HL-60 (cell line): ENCODE results near the gene SOST.

Experiments used
- CTCF ChIP-seq: IDR thresholded peaks from one replicate; pipeline ENCODE4 v1.5.1; 2011; ENCODE audit warnings: low read length, control low read depth, inconsistent platforms; ENCODE audit not compliant: insufficient read depth
- GABPA ChIP-seq: IDR thresholded peaks from 2 replicates; pipeline ENCODE4 v1.6.1; 2012; ENCODE audit warnings: low read depth
- POLR2AphosphoS5 ChIP-seq: IDR thresholded peaks from 2 replicates; pipeline ENCODE4 v1.6.1; 2012; ENCODE audit warnings: low read depth
- TF ChIP-seq, protein P1 (sequence below): IDR thresholded peaks from 2 replicates; pipeline ENCODE4 v1.6.1; 2012; ENCODE audit warnings: low read depth; ENCODE audit not compliant: insufficient replicate concordance

DNA sequence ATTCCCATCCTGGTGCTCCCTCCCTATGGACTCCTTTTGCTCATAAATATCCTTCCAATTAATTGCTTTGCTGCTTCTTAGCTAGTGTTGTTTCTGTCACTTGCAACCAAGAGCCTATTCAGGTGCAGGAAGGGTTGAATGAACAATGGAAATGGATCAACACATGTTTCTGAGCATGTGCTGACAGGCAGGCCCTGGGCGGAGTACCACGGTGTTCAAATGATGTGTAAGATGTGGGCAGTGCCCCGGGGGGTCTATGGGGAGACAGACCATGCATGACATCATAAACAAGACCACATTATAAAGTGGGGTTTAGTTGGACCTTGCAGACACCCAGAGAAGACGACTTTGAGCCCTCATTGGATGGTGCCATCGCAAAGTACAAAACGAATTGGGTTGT is 48.5 kb downstream of the SOST start:
- no peak for TF ChIP-seq CTCF
- TF ChIP-seq, protein P1, sequence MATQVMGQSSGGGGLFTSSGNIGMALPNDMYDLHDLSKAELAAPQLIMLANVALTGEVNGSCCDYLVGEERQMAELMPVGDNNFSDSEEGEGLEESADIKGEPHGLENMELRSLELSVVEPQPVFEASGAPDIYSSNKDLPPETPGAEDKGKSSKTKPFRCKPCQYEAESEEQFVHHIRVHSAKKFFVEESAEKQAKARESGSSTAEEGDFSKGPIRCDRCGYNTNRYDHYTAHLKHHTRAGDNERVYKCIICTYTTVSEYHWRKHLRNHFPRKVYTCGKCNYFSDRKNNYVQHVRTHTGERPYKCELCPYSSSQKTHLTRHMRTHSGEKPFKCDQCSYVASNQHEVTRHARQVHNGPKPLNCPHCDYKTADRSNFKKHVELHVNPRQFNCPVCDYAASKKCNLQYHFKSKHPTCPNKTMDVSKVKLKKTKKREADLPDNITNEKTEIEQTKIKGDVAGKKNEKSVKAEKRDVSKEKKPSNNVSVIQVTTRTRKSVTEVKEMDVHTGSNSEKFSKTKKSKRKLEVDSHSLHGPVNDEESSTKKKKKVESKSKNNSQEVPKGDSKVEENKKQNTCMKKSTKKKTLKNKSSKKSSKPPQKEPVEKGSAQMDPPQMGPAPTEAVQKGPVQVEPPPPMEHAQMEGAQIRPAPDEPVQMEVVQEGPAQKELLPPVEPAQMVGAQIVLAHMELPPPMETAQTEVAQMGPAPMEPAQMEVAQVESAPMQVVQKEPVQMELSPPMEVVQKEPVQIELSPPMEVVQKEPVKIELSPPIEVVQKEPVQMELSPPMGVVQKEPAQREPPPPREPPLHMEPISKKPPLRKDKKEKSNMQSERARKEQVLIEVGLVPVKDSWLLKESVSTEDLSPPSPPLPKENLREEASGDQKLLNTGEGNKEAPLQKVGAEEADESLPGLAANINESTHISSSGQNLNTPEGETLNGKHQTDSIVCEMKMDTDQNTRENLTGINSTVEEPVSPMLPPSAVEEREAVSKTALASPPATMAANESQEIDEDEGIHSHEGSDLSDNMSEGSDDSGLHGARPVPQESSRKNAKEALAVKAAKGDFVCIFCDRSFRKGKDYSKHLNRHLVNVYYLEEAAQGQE, result no peak
- no peak for TF ChIP-seq POLR2AphosphoS5
- no peak for TF ChIP-seq GABPA
